GM10847 (cell line): ENCODE data around the gene PANX2.

Source experiments
- POLR2A ChIP-seq: IDR thresholded peaks from 2 replicates; pipeline ENCODE4 v1.6.1; 2011; ENCODE audit not compliant: insufficient read length; ENCODE audit errors: extremely low read depth

PANX2 gene

GRCh38 chr22:50175921-50176849 is 5.7 kb downstream of the PANX2 start:
- no peak for TF ChIP-seq POLR2A

GRCh38 chr22:50176850-50177536 is 6.5 kb downstream of the PANX2 start:
- no peak for TF ChIP-seq POLR2A

GRCh38 chr22:50177537-50178470 is 7.3 kb downstream of the PANX2 start:
- TF ChIP-seq POLR2A = no peak

GRCh38 chr22:50178471-50178864 is 7.9 kb downstream of the PANX2 start:
- no peak for TF ChIP-seq POLR2A

DNA sequence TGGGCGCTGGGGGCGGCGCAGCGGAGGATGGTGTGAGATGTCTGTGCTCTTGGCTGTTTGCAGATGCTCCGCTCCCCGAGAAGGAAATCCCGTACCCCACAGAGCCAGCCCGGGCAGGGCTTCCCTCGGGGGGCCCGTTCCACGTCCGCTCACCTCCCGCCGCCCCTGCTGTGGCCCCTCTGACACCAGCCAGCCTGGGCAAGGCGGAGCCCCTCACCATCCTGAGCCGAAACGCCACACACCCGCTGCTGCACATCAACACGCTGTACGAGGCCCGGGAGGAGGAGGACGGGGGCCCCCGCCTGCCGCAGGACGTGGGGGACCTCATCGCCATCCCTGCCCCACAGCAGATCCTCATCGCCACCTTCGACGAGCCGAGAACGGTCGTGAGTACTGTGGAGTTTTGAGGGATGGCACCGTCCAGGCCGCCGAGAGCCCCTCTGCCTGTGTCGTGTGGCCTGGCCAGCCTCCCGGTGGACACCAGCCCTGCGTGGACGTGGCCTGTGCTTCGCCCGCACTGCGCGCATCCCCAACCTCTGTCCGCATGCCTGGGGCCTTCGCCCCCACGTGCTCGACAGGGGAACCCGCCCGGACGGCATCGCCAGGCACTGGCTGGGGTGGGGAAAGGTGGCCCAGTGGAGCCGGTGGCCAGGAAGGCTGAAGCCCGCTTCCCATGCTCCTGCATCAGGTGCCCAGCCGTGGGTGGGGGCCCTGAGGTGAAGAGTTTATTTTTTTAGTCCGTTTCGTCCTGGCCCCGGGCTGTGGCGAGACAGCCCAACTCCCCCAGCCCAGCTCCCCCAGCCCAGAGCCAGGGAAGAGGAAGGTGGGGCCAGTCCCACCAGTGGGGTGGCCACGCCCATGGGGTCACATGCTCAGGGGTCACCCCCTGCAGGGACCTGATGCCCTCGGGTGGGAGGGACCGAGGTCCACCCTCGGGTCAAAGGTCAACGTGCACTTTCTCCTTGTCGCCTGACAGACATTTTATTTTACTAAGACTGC is 8.6 kb downstream of the PANX2 start:
- TF ChIP-seq POLR2A = no peak

DNA sequence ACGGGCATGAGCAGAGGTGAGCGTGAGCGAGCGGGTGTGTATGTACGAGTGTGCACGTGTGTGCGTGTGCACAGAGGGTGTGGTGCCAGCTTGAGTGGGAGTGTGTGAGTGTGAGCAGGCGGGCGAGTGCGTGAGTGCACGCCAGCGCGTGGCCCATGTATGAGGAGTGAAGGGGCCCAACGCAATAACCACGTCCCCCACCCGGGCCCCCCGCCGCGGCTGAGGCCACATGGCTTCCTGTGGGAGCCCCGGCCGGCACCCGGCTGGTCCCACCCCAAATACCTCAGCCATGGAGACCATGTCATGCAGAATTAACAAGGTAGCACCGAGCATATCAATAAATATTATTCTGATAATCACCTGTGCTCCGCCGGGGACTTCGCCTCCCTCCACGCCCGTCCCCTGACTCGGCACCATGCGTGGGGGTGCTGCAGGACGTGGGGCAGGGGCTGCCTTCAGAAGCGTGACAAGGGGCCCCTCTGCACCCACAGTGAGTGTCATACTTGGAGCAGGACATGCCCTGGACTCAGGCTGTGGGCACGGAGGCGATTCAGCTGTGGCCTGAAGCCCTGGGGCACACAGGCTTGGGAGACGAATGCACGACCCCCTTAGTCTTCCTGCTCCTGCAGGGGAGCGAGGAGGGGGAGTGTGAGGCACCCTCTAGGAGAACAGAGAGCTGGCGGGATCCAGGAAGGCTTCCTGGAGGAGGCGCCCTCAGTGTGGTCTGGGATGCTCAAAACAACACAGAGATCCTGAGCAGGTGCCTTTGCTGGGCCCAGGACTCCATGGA is 9.6 kb downstream of the PANX2 start:
- TF ChIP-seq POLR2A = no peak

DNA sequence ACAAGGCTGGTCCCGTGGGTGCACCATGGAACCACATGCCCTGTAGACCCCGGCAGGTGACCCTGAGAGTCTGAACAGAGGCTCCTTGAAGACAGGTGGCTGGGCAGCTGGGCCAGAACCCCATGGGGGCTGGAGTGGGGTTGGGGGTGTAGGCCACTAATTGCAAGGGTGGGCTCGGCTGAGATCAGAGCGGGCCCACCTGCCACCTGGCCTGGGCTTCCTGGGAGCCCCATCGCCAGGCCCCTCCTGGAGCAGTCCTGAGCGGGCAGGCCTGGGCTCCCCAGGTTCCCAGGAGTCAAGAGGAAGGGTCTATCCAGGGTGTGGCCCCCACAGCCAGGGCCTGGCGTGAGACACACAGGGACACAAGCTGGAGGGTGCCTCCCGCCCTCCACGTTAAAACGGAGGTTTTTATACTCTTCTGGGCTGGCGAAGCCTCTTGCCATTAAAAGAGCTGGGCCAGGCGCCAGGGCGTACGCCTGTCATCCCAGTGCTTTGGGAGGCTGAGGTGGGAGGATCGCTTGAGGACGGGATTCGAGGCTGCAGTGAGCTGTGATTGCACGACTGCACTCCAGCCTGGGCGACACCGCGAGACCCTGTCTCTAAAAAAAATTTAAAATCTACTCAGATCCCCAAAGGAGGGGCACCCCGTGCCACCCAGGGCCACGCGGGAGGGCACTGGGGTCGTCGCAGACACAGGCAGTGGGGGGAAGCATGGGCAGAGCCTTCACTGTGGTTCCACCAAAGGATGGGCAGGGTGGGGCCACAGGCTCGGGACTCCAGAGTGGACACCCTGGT is 10.4 kb downstream of the PANX2 start:
- TF ChIP-seq POLR2A = no peak

DNA sequence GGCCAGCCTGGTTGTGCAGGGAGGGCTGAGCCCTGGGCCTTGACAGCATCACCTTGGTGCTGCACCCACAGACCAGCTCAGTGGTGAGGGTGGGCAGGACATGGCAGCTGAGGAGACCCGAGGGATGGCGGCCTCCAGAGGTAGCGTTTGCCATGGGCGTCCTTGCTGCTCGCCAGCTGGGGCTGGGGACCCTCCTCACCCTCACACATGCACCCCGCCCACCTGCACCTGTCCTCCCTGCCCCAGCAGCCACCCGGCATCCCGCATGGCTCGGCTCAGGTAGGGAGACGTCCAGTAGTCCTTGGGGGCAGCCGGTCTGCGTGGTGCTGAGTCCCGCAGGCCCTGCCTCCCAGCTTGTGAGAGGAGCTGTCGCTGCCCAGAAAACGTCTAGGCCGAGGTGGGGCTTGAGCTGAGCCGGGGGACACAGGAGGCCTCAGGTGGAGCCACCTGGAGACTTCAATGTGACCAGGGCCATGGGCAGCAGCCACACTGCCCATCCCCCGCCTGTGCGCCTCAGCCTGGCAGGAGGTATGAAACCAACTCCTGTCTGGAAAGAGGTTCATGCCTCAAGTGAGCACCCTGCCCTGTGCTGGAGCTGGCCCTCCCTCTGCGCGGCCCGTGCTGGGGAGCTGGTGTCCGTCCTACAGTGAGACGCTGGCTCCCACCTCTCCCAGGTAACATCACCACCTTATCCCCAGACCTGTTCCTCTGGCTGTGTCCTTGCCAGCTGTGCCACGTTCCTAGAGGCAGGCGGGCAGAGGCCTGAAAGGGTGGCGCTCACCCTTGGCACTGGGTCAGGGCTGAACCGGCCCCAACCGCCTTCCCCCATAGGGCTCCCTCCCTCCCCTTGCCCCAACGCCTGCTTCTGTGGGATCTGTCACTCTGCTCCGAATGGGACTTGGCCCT is 11.9 kb downstream of the PANX2 start:
- TF ChIP-seq POLR2A = no peak

DNA sequence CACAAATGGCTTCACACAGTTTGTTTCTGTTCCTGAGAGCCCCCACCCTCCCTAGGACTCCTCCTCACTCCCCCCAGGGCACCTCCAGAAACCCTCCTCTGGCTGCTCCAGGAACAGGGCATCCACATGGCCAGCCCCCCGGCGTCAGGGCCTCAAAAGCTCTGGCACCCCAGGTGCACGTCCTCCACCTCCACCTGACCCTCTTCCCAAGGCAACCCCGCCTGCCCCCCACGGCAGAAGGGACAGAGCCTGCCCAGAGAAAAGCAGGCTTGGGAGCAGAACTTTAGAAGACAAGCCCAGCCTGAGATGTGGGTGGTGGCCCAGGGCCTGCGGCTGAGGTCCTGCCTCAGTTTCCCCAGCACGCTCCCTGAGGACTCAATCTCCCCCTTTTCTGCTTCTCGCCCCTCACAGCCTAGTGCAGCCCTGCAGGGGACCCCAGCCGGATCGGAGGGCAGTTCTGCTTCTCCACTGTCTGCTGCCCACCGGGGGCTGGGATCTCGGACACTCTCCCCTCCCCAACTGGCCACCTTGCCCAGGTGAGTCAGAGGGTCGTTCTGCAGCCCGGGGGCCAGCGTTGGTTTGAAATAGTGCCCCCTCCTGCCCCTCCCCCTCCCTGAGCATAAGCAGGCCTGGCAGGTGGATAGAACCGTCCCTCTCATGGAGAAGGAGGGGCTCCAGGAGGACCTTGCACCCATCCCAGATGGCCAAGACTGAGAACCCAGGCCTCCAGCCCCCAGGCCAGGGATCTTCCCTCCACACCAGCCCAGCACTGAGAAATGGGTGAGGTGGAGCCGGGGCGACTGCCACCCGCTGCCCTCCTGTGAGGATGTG is 12.8 kb downstream of the PANX2 start:
- no peak for TF ChIP-seq POLR2A

GRCh38 chr22:50184004-50184901 is 13.7 kb downstream of the PANX2 start:
- no peak for TF ChIP-seq POLR2A
